Measurements from ENCODE around the gene AP5S1. TPM values are rescaled to one million over a fixed set of nuclear protein-coding genes. Genes with fewer than 3 reads are reported as not detected.

AP5S1 gene, protein sequence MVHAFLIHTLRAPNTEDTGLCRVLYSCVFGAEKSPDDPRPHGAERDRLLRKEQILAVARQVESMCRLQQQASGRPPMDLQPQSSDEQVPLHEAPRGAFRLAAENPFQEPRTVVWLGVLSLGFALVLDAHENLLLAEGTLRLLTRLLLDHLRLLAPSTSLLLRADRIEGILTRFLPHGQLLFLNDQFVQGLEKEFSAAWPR
- 6.1 TPM for total RNA-seq

DNA sequence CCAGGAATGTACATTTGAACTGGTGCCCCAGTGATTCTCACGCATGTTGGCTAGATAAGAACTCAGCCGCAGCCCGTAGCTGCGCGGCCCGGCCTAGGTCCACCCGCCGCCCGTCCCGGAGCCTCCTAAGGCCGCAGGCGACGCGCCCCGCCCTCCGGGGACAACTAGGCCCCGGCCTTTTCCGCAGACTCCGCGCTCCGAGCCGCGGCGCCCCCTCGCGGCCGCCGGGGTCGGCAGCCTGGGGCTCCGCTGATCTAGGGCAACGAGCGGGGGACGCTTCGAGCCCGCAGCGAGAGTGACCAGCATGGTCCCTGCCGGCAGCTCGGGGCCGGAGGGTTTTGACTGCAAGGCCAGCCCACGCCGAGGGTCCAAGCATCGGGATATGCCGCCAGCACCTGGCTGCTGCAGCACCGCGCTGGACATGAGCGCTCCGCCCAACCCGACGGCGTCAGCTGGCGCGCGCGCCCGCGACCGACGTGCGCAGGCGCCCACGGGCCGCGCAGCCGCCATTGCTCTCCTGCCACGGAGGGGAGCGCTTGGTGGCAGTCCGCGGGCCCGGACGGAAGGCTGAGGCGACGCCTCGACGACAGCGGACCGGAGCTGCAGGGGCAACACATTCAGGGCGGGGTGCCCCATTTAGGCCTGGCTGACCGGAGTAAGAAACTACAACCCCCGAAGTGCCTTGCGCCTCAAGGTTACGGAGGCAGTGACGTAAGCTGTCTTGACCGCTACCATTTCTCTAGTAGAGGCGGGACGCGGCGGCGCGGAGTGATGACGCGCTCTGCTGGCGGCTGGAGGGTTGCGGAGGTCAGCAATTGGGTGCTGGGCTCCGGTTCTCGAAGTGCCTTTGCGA, at the start of gene AP5S1:
Gene AP5S1, plus strand, starts transcription at position 500 of the 853 bp plus-strand sequence. CDS start 1,571 bp downstream, outside the sequence.
- peaks cover 0 to 21% of the 10 kb centered on the region in 2 donors for H3K36me3 ChIP-seq
- H3K27me3 ChIP-seq = no peaks in the 10 kb centered on the region
- TF ChIP-seq POLR2A (IDR thresholded peaks at IDR 0.05) = peak in 1 of 2 donors; percentile 38
- TF ChIP-seq, protein P1, sequence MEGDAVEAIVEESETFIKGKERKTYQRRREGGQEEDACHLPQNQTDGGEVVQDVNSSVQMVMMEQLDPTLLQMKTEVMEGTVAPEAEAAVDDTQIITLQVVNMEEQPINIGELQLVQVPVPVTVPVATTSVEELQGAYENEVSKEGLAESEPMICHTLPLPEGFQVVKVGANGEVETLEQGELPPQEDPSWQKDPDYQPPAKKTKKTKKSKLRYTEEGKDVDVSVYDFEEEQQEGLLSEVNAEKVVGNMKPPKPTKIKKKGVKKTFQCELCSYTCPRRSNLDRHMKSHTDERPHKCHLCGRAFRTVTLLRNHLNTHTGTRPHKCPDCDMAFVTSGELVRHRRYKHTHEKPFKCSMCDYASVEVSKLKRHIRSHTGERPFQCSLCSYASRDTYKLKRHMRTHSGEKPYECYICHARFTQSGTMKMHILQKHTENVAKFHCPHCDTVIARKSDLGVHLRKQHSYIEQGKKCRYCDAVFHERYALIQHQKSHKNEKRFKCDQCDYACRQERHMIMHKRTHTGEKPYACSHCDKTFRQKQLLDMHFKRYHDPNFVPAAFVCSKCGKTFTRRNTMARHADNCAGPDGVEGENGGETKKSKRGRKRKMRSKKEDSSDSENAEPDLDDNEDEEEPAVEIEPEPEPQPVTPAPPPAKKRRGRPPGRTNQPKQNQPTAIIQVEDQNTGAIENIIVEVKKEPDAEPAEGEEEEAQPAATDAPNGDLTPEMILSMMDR (IDR thresholded peaks at IDR 0.05) = peak; percentile 99 to 100 (median 100)
- peak; percentile 87 to 90 for TF ChIP-seq POLR2AphosphoS5 (IDR thresholded peaks at IDR 0.05; ENCODE audit: insufficient read depth in 1 of 2, low read depth in 1 of 2)
- H3K9me3 ChIP-seq = no peaks in the 10 kb centered on the region
- H3K4me1 ChIP-seq = peaks cover 33% of the 10 kb centered on the region
- H3K27ac ChIP-seq = peak within 1 kb of the TSS; percentile 97
- intact Hi-C loops (cut with DNase I) = no loop called here
- peak within 1 kb of the TSS; percentile 54 to 87 for H3K4me3 ChIP-seq
- DNase-seq (ENCODE audit: extremely low spot score in 2 of 2) = peak in 1 of 2 donors; percentile 98

- DNase-seq (ENCODE audit: extremely low spot score in 2 of 2) = no peak
- intact Hi-C loops (cut with DNase I) = no loop called here
- H3K36me3 ChIP-seq = no peaks in the 10 kb centered on the region
Measured at GRCh38 chr20:3771552-3772058, 48.7 kb upstream of the AP5S1 start.

DNA sequence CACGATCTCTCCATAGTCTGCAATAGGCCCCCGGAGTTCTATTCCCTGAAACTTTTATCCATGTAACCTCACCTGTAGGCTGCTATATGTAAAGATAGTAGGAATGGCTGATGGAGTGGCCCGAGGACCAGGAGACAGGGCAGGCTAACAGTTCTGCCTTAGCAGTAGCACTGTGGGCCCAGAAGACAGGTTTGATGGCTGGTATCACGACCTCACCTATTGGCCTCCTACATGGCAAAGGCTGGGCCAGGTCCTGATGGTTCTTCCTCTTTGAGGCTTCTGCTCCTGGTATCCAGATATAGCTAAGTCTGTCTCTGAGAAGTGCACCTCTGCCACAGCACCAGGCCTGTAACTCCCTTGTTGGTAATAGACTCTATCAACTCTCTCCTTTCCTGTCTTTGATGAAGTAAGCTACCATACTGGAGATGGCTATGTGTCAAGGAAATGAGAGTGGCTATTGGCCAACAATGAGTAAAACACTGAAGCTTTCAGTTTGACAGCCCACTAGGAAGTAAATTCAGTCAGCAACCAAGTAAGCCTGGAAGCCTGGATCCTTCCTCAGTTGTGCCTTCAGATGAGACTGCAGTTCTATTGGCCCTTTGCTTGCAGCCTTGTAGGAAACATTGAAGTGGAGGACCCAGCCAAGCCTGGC, 44.8 kb upstream of the AP5S1 start:
- DNase-seq (ENCODE audit: extremely low spot score in 2 of 2) = no peak
- Histone ChIP-seq H3K9me3 (no peaks in the 10 kb centered on the region), H3K36me3 (no peaks in the 10 kb centered on the region), H3K4me1 (peaks cover 16% of the 10 kb centered on the region), H3K4me3 (no peak overlapping the region), H3K27ac (no peak overlapping the region), H3K27me3 (no peaks in the 10 kb centered on the region)
- intact Hi-C loops (cut with DNase I) = loop anchor here (5.0 kb wide), 1 partner anchor 98 kb away; no protein-coding TSS in a partner anchor
- TF ChIP-seq, protein P1 (IDR thresholded peaks at IDR 0.05) = no peak
- TF ChIP-seq POLR2A (IDR thresholded peaks at IDR 0.05) (no peak), POLR2AphosphoS5 (IDR thresholded peaks at IDR 0.05; ENCODE audit: insufficient read depth in 1 of 2, low read depth in 1 of 2) (no peak)

More at GRCh38 chr20:3771552-3772058, 48.7 kb upstream of the AP5S1 start:
- no peaks in the 10 kb centered on the region for H3K9me3 ChIP-seq
- peaks cover 17% of the 10 kb centered on the region for H3K4me1 ChIP-seq
- no peaks in the 10 kb centered on the region for H3K27me3 ChIP-seq
- H3K4me3 ChIP-seq = no peak overlapping the region
- TF ChIP-seq POLR2A (IDR thresholded peaks at IDR 0.05) (no peak), POLR2AphosphoS5 (IDR thresholded peaks at IDR 0.05; ENCODE audit: insufficient read depth in 1 of 2, low read depth in 1 of 2) (no peak)
- TF ChIP-seq, protein P1 (IDR thresholded peaks at IDR 0.05) = no peak
- H3K27ac ChIP-seq = no peak overlapping the region

DNA sequence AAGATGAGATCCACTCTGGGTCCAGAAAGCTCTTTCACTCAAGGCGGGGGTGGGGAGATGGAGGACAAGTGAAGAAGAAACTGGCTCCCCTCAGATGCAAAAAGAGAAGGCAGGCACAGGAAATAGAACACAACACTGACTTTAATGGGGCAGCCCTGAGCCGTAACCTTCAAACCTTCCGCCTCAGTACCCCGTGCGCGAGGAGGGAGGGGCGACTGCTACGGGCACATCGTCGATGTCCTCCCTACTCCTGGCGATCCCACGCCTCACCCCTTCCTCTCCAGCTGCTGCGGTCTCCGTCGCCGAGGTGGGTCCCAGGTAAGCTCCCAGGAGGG, 43.0 kb upstream of the AP5S1 start:
- intact Hi-C loops (cut with DNase I) = loop anchor here (5.0 kb wide), 1 partner anchor 100 kb away; no protein-coding TSS in a partner anchor
- Histone ChIP-seq H3K36me3 (no peaks in the 10 kb centered on the region), H3K27ac (peak overlapping the region; percentile 17), H3K9me3 (no peaks in the 10 kb centered on the region), H3K27me3 (no peaks in the 10 kb centered on the region), H3K4me3 (peak overlapping the region; percentile 51 to 61), H3K4me1 (peaks cover 32% of the 10 kb centered on the region)
- peak in 1 of 2 donors; percentile 84 for DNase-seq (ENCODE audit: extremely low spot score in 2 of 2)
- TF ChIP-seq POLR2AphosphoS5 (IDR thresholded peaks at IDR 0.05; ENCODE audit: insufficient read depth in 1 of 2, low read depth in 1 of 2) (no peak), POLR2A (IDR thresholded peaks at IDR 0.05) (no peak)
- TF ChIP-seq, protein P1 (IDR thresholded peaks at IDR 0.05) = no peak

Data from vagina (tissue), 2 donors.